ENCODE results near the gene STPG4. TPM values are rescaled to one million over a fixed set of nuclear protein-coding genes. Genes with fewer than 3 reads are reported as not detected.

Gene STPG4
- total RNA-seq, 1 donor from 2014 or later, result not detected

- no peaks in the 10 kb centered on the region for H3K27me3 ChIP-seq (ENCODE audit: control insufficient read depth, insufficient read depth, low read length)
- TF ChIP-seq, protein P1, sequence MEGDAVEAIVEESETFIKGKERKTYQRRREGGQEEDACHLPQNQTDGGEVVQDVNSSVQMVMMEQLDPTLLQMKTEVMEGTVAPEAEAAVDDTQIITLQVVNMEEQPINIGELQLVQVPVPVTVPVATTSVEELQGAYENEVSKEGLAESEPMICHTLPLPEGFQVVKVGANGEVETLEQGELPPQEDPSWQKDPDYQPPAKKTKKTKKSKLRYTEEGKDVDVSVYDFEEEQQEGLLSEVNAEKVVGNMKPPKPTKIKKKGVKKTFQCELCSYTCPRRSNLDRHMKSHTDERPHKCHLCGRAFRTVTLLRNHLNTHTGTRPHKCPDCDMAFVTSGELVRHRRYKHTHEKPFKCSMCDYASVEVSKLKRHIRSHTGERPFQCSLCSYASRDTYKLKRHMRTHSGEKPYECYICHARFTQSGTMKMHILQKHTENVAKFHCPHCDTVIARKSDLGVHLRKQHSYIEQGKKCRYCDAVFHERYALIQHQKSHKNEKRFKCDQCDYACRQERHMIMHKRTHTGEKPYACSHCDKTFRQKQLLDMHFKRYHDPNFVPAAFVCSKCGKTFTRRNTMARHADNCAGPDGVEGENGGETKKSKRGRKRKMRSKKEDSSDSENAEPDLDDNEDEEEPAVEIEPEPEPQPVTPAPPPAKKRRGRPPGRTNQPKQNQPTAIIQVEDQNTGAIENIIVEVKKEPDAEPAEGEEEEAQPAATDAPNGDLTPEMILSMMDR (IDR thresholded peaks at IDR 0.05; ENCODE audit: insufficient read depth, low read length, poor library complexity, severe bottlenecking), result no peak
- H3K36me3 ChIP-seq (ENCODE audit: control insufficient read depth, insufficient read depth, low read length), result peaks cover 1% of the 10 kb centered on the region
- DNase-seq (ENCODE audit: low read depth), result no peak
- H3K4me3 ChIP-seq (ENCODE audit: low read depth, low read length), result no peak overlapping the region
Measured at GRCh38 chr2:47051562-47051961, 103.5 kb downstream of the STPG4 start.

GRCh38 chr2:47050762-47051161 is 104.3 kb downstream of the STPG4 start:
- H3K36me3 ChIP-seq (ENCODE audit: control insufficient read depth, insufficient read depth, low read length), result peaks cover 1% of the 10 kb centered on the region
- TF ChIP-seq, protein P1 (IDR thresholded peaks at IDR 0.05; ENCODE audit: insufficient read depth, low read length, poor library complexity, severe bottlenecking), result no peak
- H3K27me3 ChIP-seq (ENCODE audit: control insufficient read depth, insufficient read depth, low read length), result no peaks in the 10 kb centered on the region
- DNase-seq (ENCODE audit: low read depth), result no peak
- H3K4me3 ChIP-seq (ENCODE audit: low read depth, low read length), result no peak overlapping the region

- Histone ChIP-seq H3K27me3 (ENCODE audit: control insufficient read depth, insufficient read depth, low read length) (no peaks in the 10 kb centered on the region), H3K4me3 (ENCODE audit: low read depth, low read length) (no peak overlapping the region), H3K36me3 (ENCODE audit: control insufficient read depth, insufficient read depth, low read length) (peaks cover 1% of the 10 kb centered on the region)
- TF ChIP-seq, protein P1 (IDR thresholded peaks at IDR 0.05; ENCODE audit: insufficient read depth, low read length, poor library complexity, severe bottlenecking), result no peak
- no peak for DNase-seq (ENCODE audit: low read depth)
Measured at GRCh38 chr2:47050021-47050760, 104.9 kb downstream of the STPG4 start.

GRCh38 chr2:47049502-47049901 is 105.6 kb downstream of the STPG4 start:
- H3K36me3 ChIP-seq (ENCODE audit: control insufficient read depth, insufficient read depth, low read length), result peaks cover 1% of the 10 kb centered on the region
- TF ChIP-seq, protein P1 (IDR thresholded peaks at IDR 0.05; ENCODE audit: insufficient read depth, low read length, poor library complexity, severe bottlenecking), result no peak
- no peak for DNase-seq (ENCODE audit: low read depth)

DNA sequence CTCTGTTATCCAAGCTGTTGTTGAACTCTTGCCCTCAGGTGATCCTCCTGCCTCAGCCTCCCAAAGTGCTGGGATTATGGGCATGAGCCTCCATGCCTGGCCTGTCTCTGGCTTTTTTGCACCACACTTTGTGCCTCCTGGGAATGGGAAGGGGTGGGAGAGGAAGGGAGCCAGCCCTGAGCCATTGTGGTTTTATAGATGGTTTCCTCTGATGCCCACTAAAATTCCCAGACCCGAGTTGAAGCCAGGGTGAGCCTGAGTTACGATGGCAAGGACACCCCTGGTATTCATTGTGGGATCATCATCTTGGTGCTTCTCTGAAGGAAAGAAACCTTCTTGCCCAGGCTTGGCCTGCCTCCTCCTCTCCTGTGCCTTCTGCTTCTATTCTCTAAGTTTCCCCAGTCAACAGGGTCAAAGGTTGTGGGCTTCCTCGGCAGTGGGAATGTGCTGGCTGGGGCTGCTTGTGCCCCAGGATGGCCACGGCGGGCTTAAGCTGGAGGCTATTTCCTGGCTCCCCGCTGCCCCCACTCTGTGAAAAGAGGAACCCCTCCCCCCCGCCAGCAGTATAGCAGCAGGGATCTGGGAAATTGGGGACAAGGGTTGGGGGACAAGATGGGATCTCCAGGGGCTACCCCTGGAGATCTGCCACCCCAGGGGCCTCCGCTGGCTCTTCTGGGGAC is 106.2 kb downstream of the STPG4 start:
- no peak overlapping the region for H3K4me3 ChIP-seq (ENCODE audit: low read depth, low read length)
- no peak for DNase-seq (ENCODE audit: low read depth)
- peaks cover 3% of the 10 kb centered on the region for H3K36me3 ChIP-seq (ENCODE audit: control insufficient read depth, insufficient read depth, low read length)
- no peaks in the 10 kb centered on the region for H3K27me3 ChIP-seq (ENCODE audit: control insufficient read depth, insufficient read depth, low read length)
- TF ChIP-seq, protein P1 (IDR thresholded peaks at IDR 0.05; ENCODE audit: insufficient read depth, low read length, poor library complexity, severe bottlenecking), result no peak

More at GRCh38 chr2:47049502-47049901, 105.6 kb downstream of the STPG4 start:
- Histone ChIP-seq H3K4me3 (ENCODE audit: low read depth, low read length) (no peak overlapping the region), H3K27me3 (ENCODE audit: control insufficient read depth, insufficient read depth, low read length) (no peaks in the 10 kb centered on the region)

All from kidney epithelial cell (primary cell).